GM19467 (cell line): ENCODE results near the gene LHX2.

Experiments used
- ATAC-seq: cut with Tn5 transposase; IDR thresholded peaks from one replicate; pipeline ENCODE4 v1.9.1; 2021; ENCODE audit warnings: mild to moderate bottlenecking, moderate library complexity; ENCODE audit not compliant: unreplicated experiment

Gene LHX2

DNA sequence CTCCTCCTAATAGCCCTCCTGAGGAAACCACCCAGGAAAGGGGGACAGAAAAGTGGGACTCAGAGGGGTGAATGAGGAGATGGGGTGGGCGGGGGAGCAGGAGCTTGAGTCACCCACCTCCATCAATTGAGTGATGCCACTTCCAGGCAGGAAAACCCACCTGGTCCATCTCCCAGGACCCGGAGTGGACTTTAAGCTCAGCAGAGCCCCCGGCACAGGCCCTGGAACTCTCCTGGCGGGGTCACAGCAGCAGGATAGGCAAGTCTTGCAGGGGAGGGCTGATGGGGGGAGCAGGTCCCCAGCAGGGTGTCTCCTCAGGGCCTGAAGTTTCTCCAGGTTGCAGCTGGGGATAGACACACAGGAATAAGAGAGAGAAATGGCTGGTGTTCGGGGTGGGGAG lies 40.8 kb downstream of the LHX2 start:
- ATAC-seq = no peak

DNA sequence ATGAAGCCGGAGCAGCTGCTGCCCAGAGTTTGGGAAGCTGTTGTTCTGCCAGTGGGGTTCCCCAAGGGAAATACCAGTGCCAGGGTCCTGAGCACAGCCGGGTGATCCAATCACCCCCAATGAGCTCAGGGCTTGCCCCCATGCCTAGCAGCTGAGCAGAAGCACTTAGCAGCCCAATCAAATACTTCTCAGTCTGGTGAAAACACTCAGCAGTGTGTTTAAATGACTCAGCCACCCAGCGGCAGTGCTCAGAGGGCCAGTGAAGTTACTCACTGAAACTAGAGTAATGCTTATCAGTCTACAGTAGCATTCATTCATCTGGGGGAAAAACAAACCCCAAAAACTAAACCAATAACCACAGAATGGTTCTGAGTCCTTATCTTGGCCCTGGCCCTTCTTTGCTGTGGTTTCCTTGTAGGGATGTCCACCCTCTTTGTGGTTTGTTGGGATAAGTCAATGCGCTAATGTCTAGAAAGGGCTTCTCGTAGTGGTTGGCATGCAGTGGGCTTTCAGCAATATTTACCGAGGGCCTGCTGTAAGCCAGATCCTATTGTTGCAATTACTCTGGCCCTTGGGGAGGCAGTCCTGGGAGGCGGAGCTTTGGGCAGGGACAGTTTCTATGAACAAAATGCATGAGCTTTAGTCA lies 43.1 kb downstream of the LHX2 start:
- ATAC-seq = peak; percentile 87

DNA sequence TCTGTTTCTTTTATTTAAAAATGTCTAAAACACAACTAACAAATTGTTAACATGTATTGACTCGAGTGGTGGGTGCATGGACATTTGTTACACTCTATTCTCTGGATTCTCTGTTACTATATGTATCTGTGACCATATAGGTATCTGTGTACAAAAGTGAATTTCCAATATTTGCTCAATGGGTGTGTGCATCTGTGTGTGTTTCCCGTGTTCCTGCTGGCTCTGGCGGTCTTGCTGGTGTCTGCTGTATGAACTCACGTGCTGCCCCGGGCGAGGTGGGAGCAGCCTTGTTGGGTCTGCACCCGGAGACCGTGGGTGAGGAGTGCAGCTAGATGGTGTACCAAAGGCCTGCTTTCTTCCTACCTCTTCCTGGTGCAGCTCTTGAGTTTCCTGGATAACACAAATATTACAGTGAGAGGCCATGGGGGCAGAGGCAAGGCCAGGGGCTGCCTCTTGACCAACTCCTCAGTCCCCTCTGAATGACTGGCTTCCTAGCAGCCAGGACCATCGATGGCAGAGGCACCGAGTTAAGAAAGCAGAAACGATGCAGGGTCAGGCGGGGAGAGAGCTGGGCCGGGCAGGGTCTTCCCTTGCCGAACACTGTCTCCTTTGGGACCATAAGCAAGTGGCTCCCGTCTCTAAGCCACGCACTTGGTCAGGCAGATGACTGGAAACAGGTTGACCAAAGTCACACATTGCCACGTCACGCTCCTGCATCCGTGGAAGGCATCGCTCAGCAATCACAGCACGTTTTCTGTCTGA lies 49.5 kb downstream of the LHX2 start:
- ATAC-seq = no peak

DNA sequence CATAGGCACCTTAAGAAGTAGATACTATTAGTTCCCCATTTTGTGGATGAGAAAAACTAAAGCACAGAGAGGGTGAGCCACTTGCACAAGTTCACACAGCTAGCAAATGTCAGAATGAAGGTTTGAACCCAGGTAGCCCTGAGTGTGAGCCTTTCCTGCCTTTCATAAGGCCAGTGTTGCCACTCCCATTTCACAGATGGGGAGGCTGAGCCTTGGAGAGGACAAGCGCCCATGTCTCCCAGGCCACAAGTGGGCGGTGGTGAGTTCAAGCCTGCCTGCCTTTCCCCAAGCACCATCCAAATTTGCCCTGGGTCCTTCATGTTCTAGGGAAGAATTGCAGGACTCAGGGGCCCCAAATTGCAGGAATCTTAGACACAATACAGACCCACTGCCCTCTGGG lies 50.6 kb downstream of the LHX2 start:
- ATAC-seq = no peak

DNA sequence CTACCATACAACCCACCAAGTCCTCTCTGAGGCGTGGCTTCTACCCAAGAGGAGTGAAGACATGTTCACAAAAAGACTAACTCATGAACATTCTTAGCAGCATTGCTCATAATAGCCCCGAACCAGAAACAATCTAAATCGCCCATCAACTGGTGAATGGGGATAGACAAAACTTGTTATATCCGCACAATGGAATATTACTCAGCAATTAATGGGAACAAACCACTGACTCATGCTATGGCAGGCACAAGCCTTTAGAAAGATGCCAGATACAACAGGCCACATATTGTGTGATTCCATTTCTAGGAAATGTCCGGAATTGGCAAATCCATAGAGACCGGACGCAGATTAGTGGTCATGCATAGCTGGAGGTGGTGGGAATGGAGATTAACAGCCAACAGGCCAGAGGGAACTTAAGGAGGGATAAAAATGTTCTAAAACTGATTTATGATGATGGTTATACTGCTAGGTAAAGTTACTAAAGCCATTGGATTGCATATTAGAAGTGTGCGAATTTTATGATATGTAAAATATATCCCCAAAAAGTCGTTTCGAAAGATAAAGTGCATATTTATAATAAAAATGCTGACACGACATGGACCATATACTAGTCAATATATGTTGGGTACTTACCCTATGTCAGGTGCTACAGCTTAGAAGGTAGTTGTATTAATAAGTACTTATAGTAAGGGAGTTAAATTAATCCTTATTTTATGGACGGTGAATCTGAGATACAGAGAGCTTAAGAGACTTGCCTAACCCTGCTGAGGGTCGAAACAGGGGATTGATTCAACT lies 55.4 kb downstream of the LHX2 start:
- no peak for ATAC-seq

DNA sequence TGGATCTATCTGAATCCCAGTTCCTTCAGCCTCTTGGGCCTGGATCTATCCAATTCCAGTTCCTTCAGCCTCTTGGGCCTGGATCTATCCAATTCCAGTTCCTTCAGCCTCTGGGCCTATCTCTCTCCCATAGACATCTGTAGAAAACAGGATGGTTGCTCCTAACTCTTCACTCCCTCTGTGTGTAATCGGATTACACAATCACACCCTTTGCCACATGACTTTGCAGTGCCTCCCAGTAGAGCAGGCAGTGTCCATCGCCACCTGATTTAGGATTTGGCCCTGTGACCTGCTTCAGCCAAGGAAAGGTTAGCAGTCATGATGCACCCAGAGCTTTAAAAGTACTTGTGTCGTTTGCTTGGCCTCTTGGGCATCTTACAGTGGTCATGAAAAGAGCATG lies 56.7 kb downstream of the LHX2 start:
- ATAC-seq = no peak

DNA sequence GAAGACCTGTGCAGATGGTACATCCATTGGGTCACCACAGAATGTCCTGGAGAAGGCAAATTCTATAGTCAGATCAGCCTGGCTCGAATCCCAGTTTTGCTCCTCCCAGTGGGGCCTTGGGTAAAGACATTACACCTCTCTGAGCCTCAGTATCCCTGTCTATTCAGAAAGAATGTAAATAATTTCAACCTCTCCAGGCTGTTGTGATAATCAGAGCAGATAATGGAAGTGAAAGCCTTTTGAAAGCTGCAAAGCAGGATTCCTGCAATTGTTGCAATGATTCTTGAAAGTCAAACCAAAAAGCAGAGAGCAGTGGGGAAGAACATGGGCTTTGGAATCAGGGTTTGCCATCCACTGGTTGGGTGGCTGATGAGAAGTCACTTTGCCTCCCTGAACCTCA lies 63.2 kb downstream of the LHX2 start:
- no peak for ATAC-seq

DNA sequence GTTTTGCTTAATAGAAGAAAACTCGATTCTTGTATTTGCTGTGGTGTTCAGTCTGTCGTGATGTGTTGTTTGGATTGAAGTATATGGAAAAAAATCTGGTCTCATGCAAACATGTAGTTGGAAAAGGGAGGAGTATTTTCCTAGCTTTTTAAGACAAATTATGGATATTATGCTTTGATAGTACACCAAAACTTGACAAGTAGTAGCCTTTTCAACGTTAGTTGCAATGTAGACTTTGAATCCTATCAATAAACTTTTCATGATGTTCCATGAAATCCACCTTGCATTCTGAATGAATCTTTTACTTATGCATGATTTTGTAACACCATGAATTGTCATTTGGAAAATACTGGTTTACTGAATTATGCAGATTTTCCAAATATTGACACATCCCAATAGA lies 64.2 kb downstream of the LHX2 start:
- no peak for ATAC-seq

DNA sequence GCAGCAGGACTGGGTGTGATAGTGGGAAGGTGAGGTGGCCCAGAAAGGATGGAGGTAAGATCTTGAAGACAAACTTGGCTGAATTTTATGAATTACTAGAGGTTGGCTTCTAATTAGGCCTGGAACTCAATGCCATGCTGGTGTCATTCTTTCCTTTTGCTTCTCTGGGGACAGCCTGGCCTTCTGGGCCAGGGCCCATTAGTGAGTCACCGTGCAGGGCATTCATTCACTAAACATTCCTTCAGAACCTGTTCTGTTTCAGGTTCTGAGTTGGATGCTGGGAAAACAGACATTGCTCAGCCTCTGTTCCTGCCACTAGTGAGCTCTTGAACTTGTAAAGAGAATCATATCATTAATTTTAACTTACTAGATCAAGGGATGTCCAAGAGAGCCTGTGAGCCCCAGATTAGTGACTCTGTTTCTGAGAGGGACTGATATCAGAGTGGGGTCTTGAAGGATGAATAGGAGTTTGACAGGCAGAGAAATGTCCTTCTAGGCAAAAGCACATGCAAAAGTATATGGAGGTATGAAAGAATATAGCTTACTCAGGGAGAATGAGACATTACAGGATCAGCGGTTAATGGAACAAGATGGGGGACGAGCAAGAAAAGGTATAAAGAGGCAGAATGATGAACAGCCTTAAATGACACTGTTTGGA lies 66.5 kb downstream of the LHX2 start:
- ATAC-seq = no peak

DNA sequence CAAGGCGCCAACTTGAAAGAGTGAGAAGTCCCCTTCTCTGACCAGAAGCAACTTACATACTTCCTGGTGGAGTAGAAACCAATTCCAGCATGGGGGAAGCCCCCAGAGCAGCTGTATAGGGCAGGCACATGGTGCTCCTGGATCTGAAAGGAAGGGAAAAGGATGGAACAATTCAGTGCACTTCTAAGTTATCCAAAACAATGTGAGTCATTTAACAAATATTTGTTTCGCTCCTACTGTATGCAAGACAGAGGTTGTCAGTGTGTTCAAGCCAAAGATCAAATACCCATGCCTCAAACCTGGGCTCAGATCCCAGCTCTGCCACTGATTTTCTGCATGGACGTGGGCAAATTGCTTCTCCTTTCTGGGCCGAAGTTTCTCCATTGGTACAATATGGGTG lies 67.1 kb downstream of the LHX2 start:
- no peak for ATAC-seq

DNA sequence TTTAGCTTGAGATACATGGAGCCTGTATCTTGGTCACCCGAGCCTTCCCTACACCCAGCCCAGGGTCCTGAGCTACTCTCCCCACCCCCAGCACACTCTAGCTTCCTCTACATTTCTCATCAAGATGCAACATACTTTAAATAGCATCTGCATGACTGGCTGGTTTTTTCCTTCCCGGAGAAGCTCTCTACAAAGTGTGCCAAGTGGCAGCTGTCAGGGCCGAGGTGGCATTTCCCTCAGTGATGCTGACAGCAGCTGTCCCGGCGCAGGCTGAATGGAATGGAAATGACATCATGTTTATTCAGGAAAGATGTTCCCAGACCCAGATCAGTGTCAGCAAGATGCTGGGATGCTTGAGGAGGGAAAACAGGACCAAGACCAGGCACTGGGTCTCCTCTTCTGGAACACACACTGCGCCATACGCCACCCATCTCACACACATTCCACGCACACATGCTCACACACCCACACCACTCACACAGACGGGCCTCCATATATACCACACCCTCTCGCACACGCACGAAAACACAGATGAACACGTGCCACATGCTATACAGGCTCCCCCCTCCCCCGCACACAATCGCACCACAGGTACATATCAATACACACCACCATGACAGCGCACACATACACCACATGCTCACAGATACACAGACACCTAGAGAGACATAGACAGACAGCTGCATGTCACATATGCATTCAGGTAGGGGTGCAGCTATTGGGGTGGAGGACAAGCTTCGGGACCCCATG lies 67.8 kb downstream of the LHX2 start:
- ATAC-seq = no peak

DNA sequence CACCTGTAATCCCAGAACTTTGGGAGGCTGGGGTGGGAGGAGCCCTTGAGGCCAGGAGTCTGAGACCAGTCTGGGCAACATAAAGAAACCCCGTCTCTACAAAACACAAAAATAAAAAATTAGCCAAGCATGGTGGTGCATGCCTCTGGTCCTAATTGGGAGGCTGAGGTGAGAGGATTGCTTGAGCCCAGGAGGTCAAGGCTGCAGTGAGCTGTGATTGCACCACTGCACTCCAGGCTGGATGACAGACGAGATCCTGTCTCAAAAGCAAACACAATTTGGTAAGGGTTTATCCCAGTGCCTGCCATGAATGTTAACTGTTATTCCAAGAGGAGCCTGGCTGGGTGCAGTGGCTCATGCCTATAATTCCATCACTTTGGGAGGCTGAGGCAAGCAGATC lies 71.1 kb downstream of the LHX2 start:
- no peak for ATAC-seq
